ENCODE results near the gene RHCG.

RHCG gene

GRCh38 chr15:89439764-89440163 lies 56.6 kb downstream of the RHCG start:
- TF ChIP-seq PKNOX1 (IDR thresholded peaks at IDR 0.05): no peak
- no peak for TF ChIP-seq FOXA1 (IDR thresholded peaks at IDR 0.05)
- TF ChIP-seq FOXM1 (IDR thresholded peaks at IDR 0.05; ENCODE audit: borderline replicate concordance): no peak
- no peak for TF ChIP-seq CTBP1 (IDR thresholded peaks at IDR 0.05; ENCODE audit: borderline replicate concordance)
- no peak for DNase-seq (ENCODE audit: extremely low spot score)
- CTCF ChIA-PET: interaction anchor here (1.2 to 2.4 kb wide), 2 partner anchors 9 to 81 kb away, joined by 6 to 8 read pairs; no protein-coding TSS in a partner anchor
- POLR2A ChIA-PET: interaction anchor here (0.7 kb wide), 1 partner anchor 83 kb away, joined by 3 read pairs; no protein-coding TSS in a partner anchor

- no peak for DNase-seq (ENCODE audit: extremely low spot score)
- CTCF ChIA-PET: interaction anchor here (0.7 to 1.5 kb wide), 3 partner anchors 21 to 78 kb away, joined by 3 to 4 read pairs (median 3); no protein-coding TSS in a partner anchor
- TF ChIP-seq HDGF (IDR thresholded peaks at IDR 0.05; ENCODE audit: borderline replicate concordance) (no peak), BHLHE40 (IDR thresholded peaks at IDR 0.05; ENCODE audit: borderline replicate concordance) (no peak), PKNOX1 (IDR thresholded peaks at IDR 0.05) (no peak), FOXA1 (IDR thresholded peaks at IDR 0.05) (no peak), SP1 (IDR thresholded peaks at IDR 0.05) (no peak), SUZ12 (IDR thresholded peaks at IDR 0.05) (no peak), FOXM1 (IDR thresholded peaks at IDR 0.05; ENCODE audit: borderline replicate concordance) (no peak), LEF1 (IDR thresholded peaks at IDR 0.05; ENCODE audit: borderline replicate concordance) (no peak)
- POLR2A ChIA-PET: no interaction called here
These were observed 59.6 kb downstream of the RHCG start for GRCh38 chr15:89436560-89437311.

GRCh38 chr15:89435362-89435761 lies 61.0 kb downstream of the RHCG start:
- CTCF ChIA-PET: interaction anchor here (1.9 to 2.6 kb wide), 2 partner anchors 7 to 77 kb away, joined by 9 to 15 read pairs; no protein-coding TSS in a partner anchor
- POLR2A ChIA-PET: interaction anchor here (1.4 kb wide), 1 partner anchor 140 kb away, joined by 5 read pairs; the partner anchor contains the start of gene TICRR
- no peak for TF ChIP-seq FOXK2 (IDR thresholded peaks at IDR 0.05)
- DNase-seq (ENCODE audit: extremely low spot score): no peak

- ChIA-PET POLR2A (interaction anchor here (1.2 kb wide), 1 partner anchor 99 kb away, joined by 3 read pairs; the partner anchor contains the start of gene POLG), CTCF (interaction anchor here (1.9 to 2.6 kb wide), 2 partner anchors 9 to 75 kb away, joined by 9 to 15 read pairs; no protein-coding TSS in a partner anchor)
- TF ChIP-seq CTBP1 (IDR thresholded peaks at IDR 0.05; ENCODE audit: borderline replicate concordance) (no peak), ELF4 (IDR thresholded peaks at IDR 0.05) (no peak), FOXM1 (IDR thresholded peaks at IDR 0.05; ENCODE audit: borderline replicate concordance) (no peak), BHLHE40 (IDR thresholded peaks at IDR 0.05; ENCODE audit: borderline replicate concordance) (no peak), ARNT (IDR thresholded peaks at IDR 0.05) (no peak), FOXK2 (IDR thresholded peaks at IDR 0.05) (no peak), PKNOX1 (IDR thresholded peaks at IDR 0.05) (no peak), LEF1 (IDR thresholded peaks at IDR 0.05; ENCODE audit: borderline replicate concordance) (no peak), L3MBTL2 (conservative IDR thresholded peaks at IDR 0.05) (no peak), SP1 (IDR thresholded peaks at IDR 0.05) (no peak), NFRKB (IDR thresholded peaks at IDR 0.05) (no peak), SUZ12 (IDR thresholded peaks at IDR 0.05) (no peak), HDGF (IDR thresholded peaks at IDR 0.05; ENCODE audit: borderline replicate concordance) (no peak), FOXA1 (IDR thresholded peaks at IDR 0.05) (no peak)
- DNase-seq (ENCODE audit: extremely low spot score): no peak
These were observed 62.7 kb downstream of the RHCG start for GRCh38 chr15:89433686-89434085.

GRCh38 chr15:89430530-89431341 lies 65.6 kb downstream of the RHCG start:
- CTCF ChIA-PET: interaction anchor here (0.6 to 4.6 kb wide), 22 partner anchors 9 to 99 kb away, joined by 3 to 97 read pairs (median 4); no protein-coding TSS in a partner anchor
- DNase-seq (ENCODE audit: extremely low spot score): peak; percentile 96
- TF ChIP-seq NFRKB (IDR thresholded peaks at IDR 0.05): no peak
- peak; percentile 72 for TF ChIP-seq L3MBTL2 (conservative IDR thresholded peaks at IDR 0.05)
- POLR2A ChIA-PET: interaction anchor here (0.6 to 2.0 kb wide), 7 partner anchors 12 to 187 kb away, joined by 3 to 8 read pairs (median 4); partner anchors contain the start of genes FANCI and POLG

- DNase-seq (ENCODE audit: extremely low spot score): no peak
- TF ChIP-seq CTBP1 (IDR thresholded peaks at IDR 0.05; ENCODE audit: borderline replicate concordance): no peak
- no peak for TF ChIP-seq SP1 (IDR thresholded peaks at IDR 0.05)
- TF ChIP-seq PKNOX1 (IDR thresholded peaks at IDR 0.05): no peak
- no peak for TF ChIP-seq LEF1 (IDR thresholded peaks at IDR 0.05; ENCODE audit: borderline replicate concordance)
- TF ChIP-seq ZNF384 (IDR thresholded peaks at IDR 0.05): no peak
- TF ChIP-seq FOXA1 (IDR thresholded peaks at IDR 0.05): no peak
- TF ChIP-seq ELF4 (IDR thresholded peaks at IDR 0.05): no peak
- TF ChIP-seq BHLHE40 (IDR thresholded peaks at IDR 0.05; ENCODE audit: borderline replicate concordance): no peak
- no peak for TF ChIP-seq ARNT (IDR thresholded peaks at IDR 0.05)
- TF ChIP-seq NFRKB (IDR thresholded peaks at IDR 0.05): no peak
- no peak for TF ChIP-seq L3MBTL2 (conservative IDR thresholded peaks at IDR 0.05)
- TF ChIP-seq FOXM1 (IDR thresholded peaks at IDR 0.05; ENCODE audit: borderline replicate concordance): no peak
- no peak for TF ChIP-seq TARDBP (IDR thresholded peaks at IDR 0.05)
- no peak for TF ChIP-seq SUZ12 (IDR thresholded peaks at IDR 0.05)
- no peak for TF ChIP-seq HDGF (IDR thresholded peaks at IDR 0.05; ENCODE audit: borderline replicate concordance)
- no peak for TF ChIP-seq FOXK2 (IDR thresholded peaks at IDR 0.05)
- POLR2A ChIA-PET: interaction anchor here (0.7 to 2.0 kb wide), 6 partner anchors 11 to 186 kb away, joined by 3 to 8 read pairs (median 4); partner anchors contain the start of genes FANCI and POLG
- CTCF ChIA-PET: interaction anchor here (0.6 to 4.6 kb wide), 22 partner anchors 10 to 98 kb away, joined by 3 to 97 read pairs (median 4); no protein-coding TSS in a partner anchor
These were observed 66.4 kb downstream of the RHCG start for GRCh38 chr15:89429986-89430385.
